ENCODE measurements around the gene INSR.

GRCh38 chr19:7215176-7215575 lies 79.0 kb downstream of the INSR start:
- TF ChIP-seq MXI1 (IDR thresholded peaks at IDR 0.05; ENCODE audit: low read depth, low read length) (no peak), CTCF (IDR thresholded peaks at IDR 0.05) (no peak), EP300 (IDR thresholded peaks at IDR 0.05; ENCODE audit: borderline replicate concordance in 1 of 2, low read depth in 1 of 2, low read length in 1 of 2) (no peak), POLR2AphosphoS5 (IDR thresholded peaks at IDR 0.05; ENCODE audit: low read depth, low read length) (no peak), JUND (IDR thresholded peaks at IDR 0.05) (no peak)
